Stimulated activated CD4-positive, alpha-beta T cell treated with anti-CD3 and anti-CD28 coated beads, TNF-alpha, amount 100 ng/mL, for 24 hours (primary cell): Measurements from ENCODE around the gene KDM4C.

Source experiments
- DNase-seq, 3 experiments: peaks; one replicate each; pipeline ENCODE4 v3.0.0-alpha.2; 2020; ENCODE audit warnings: low read depth in 3 of 3

Gene KDM4C

GRCh38 chr9:6904371-6904770 is 146.6 kb downstream of the KDM4C start:
- DNase-seq = no peak

- DNase-seq = no peak
Measured at GRCh38 chr9:6905850-6906375, 148.1 kb downstream of the KDM4C start.

DNA sequence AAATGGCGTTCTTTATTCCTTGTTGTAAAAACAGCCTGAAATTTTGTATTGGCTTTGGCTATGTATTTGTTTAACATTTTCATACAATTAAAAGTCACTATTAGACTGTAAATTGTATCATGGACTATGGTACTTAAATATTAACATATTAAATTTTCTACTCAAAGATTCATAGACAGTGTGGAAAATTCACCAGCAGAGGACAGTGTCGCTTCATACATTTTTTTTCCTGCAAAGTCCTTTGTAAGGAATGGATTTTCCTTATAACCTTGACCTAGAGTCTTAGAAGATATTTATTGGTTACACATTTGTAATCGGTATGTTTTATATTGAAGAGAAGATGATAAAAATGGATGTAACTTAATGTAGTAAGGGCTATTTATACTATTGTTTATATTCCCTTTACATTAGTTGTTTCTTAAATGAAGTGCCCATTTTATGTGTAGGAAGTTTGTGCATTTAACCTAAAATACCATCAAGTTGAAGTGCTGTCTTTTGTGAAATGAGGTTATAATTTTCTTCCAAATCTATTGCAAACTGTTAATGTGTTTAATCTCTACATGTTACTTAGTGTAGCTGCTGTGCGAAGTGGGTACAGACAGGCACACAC is 150.1 kb downstream of the KDM4C start:
- DNase-seq = no peak

DNA sequence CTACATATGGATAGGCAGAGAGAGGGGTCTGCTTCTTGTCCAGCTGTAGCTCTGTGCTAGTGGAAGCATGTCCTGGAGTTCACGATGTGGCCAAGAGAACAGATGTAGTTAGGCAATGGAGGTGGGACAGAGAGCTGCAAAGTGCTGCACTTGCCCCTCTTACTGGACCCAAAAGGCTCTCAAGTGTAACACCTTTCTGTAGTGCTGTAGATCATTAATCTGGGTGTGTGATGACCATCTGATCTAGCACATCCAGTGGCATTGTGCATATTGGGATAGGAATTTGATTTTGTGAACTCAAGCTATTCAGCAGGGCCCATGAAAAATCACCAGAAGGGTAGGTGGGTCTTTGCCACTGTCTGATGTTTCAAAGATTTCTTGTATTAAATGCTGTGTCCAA is 151.4 kb downstream of the KDM4C start:
- no peak for DNase-seq

GRCh38 chr9:6910032-6910431 is 152.3 kb downstream of the KDM4C start:
- no peak for DNase-seq

DNA sequence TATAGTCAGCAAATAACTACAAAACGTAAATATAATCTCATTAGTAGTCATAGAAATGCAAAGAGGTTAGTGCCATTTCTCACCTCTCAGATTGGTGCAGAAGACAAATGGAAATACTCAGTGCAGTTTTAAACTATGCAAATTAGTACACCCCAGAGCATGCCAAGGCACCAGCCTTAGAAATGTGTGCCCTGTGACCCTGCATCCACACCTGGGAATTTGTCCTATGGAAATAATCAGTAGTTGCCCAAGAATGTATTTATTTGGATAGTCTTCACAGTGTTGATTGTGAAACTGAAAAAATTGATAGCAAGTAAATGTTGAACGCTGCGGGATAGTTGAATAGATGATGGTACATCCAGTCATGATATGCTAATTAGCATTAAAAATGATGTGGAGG is 152.7 kb downstream of the KDM4C start:
- DNase-seq = no peak

DNA sequence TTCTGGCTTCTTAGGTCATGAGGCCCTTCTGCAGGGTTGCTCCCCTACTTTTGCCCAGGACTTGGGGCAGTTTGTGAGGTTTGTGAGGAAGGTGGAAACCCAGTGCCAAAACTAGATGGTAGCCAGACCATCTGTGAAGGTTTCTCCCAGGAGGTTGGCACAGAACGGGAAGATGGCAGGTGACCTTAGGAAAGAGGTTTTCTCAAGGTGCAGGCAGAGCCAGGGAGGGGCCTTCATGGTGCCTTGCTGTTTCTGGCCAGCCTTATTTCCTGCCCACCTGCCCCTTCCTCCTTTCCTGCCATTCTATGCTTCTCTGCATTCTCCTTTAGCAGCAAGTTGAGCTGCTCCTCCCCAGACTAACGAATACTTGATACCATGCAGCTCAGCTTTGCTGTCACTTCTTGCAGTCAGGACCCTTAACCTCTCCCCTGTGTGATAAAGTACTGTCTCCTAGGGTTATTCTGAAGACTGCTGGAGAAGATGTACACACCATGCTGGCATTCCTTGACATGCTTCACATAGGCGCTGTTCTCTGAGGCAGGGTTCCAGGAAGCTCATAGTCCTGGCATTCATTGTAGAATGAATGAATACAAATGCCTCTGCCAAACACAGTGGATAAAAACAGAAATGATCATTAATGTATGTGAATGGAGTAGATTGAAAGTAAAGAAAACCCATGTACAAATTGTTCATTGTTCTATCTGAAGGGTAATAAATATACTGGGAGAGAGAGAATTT is 154.3 kb downstream of the KDM4C start:
- no peak for DNase-seq

GRCh38 chr9:6915635-6916034 is 157.9 kb downstream of the KDM4C start:
- no peak for DNase-seq

DNA sequence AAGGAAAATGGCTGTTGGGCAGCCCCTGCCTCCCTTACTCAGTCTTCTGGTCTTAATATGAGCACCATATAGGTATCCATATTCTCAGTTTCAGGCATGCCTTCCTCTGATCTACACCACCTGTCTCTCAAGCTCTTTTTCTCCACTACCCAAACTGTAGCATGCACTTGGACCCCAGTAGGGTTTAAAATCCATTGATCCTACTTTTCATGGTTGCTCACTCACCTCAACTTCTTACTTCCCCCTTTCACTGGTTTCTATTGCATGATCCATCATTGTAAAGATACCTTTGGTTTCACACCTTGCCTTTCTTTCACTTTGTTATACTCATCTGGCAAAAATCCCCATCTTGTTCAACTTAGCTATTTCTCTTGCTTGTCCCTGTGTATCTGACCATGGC is 159.4 kb downstream of the KDM4C start:
- DNase-seq = no peak

- DNase-seq = no peak
Measured at GRCh38 chr9:6920041-6920440, 162.3 kb downstream of the KDM4C start.

GRCh38 chr9:6921315-6921714 is 163.5 kb downstream of the KDM4C start:
- DNase-seq = no peak

- no peak for DNase-seq
Measured at GRCh38 chr9:6922124-6922676, 164.4 kb downstream of the KDM4C start.

GRCh38 chr9:6922680-6923079 is 164.9 kb downstream of the KDM4C start:
- DNase-seq = no peak

DNA sequence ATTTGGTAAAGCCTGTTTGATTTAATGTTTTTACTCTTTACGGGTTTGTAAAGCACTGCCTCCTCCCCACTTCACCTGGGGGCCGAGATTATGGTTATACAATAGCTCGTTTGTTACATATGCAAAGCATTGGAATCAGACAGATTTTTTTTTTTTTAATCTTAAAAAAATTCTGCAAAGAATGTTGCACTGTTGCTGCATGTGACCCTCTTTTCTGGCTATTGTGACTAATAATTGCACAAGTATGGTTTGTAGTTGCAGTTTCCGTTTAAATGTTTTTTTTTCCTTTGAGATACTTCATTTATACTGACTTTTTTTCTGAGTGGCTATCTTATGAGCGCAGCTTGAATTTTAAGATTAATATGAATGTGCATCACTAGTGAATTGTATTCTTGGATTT is 165.3 kb downstream of the KDM4C start:
- DNase-seq = no peak

- no peak for DNase-seq
Measured at GRCh38 chr9:6924149-6924548, 166.4 kb downstream of the KDM4C start.

GRCh38 chr9:6924988-6925563 is 167.3 kb downstream of the KDM4C start:
- DNase-seq = no peak

DNA sequence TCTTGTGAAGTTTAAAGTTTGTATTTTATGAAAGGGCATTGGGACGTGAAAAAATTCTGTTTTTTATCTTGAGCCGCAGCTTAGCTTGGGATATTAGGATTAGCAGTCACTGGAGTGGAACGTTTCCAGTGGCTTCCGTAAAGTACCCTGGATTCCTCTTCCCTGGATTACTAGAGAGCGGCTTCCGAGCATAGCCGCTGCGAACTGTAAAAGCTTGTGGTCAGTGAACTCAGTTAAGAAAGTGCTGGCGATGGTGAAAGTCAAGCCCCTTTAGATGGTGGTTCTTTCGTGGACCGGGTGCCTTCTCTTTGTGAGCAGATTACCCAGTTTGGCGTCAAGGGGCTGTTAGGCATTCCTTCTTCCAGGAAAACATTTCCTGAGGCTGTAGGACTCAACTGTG is 168.1 kb downstream of the KDM4C start:
- no peak for DNase-seq

DNA sequence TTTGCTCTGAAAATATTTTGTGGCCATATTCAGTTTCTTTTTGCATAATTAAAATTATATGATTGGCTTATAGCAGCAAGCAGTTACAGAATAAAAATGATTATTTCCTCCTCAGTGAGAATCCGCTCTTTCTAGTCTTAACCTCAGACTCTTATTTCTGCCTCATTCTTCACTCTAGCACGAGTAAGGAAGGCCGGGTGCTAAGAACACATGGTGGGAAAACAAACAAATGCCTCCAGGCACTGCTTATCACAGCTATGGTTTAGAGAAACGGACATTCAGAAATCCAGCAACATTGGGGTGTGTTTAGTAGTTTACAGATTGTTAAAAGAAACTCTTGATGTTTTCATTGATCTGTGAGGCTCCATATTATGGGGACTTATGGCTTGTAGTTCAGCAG is 168.7 kb downstream of the KDM4C start:
- no peak for DNase-seq

GRCh38 chr9:6927838-6928237 is 170.1 kb downstream of the KDM4C start:
- DNase-seq = no peak

DNA sequence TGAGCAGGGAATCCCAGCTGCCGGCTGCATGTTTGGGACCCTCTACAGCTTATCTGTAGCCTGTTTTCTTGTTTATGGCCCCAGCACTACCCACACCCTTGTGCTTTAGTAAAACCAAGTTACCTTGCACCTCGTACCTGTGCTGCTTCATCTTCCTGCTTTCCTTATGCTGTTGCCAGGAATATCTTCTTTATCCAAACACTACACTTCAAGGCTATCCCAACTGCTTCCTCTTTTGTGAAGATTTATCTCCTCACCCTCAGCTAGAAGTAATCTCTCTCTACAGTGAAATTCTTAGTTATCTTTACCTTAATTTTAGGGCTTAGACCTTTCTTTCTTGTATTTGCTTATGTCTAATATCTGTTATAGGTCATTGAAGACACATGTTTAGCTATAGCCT is 171.1 kb downstream of the KDM4C start:
- DNase-seq = no peak

- DNase-seq = no peak
Measured at GRCh38 chr9:6929441-6930215, 171.9 kb downstream of the KDM4C start.

GRCh38 chr9:6930827-6931226 is 173.1 kb downstream of the KDM4C start:
- no peak for DNase-seq
